HT-29 (cell line): ENCODE results near the gene IRF8. TPM values are rescaled to one million over a fixed set of nuclear protein-coding genes. Genes with fewer than 3 reads are reported as not detected.
"Not testable (repeated sequence)": the region's sequence is repeated elsewhere in the genome, so short reads cannot be mapped to it uniquely, and the experiment has no call there.

Source experiments
- DNase-seq: peaks from one replicate; pipeline ENCODE4 v3.0.0-alpha.2; 2015; ENCODE audit warnings: low spot score
- total RNA-seq: library from RNA; depleted of rRNA; stranded (reverse); fragments of >200 nt; shearing (Covaris generic); gene quantifications from 2 replicates; pipeline ENCODE4 v1.2.3, GENCODE V29; 2014

Gene IRF8
- total RNA-seq, 1 experiment from 2014 or later: 0.23 TPM

GRCh38 chr16:85934210-85934609, 35.2 kb downstream of the IRF8 start:
- DNase-seq: no peak

- DNase-seq: no peak
These were observed 36.5 kb downstream of the IRF8 start for GRCh38 chr16:85935391-85935973.

- no peak for DNase-seq
These were observed 37.2 kb downstream of the IRF8 start for GRCh38 chr16:85935974-85936760.

GRCh38 chr16:85936816-85937215, 37.9 kb downstream of the IRF8 start:
- DNase-seq: no peak

- peak; percentile 37 for DNase-seq
These were observed 41.3 kb downstream of the IRF8 start for GRCh38 chr16:85940214-85940613.

GRCh38 chr16:85941863-85942644, 43.1 kb downstream of the IRF8 start:
- DNase-seq: no peak

- DNase-seq: not testable (repeated sequence)
These were observed 43.7 kb downstream of the IRF8 start for GRCh38 chr16:85942659-85943058.

- DNase-seq: no peak
These were observed 44.7 kb downstream of the IRF8 start for GRCh38 chr16:85943711-85944110.

GRCh38 chr16:85944572-85945423, 45.8 kb downstream of the IRF8 start:
- no peak for DNase-seq

GRCh38 chr16:85945424-85945751, 46.4 kb downstream of the IRF8 start:
- DNase-seq: no peak

GRCh38 chr16:85946541-85947124, 47.7 kb downstream of the IRF8 start:
- no peak for DNase-seq

GRCh38 chr16:85947230-85948137, 48.5 kb downstream of the IRF8 start:
- no peak for DNase-seq

- DNase-seq: no peak
These were observed 49.2 kb downstream of the IRF8 start for GRCh38 chr16:85948138-85948509.

- no peak for DNase-seq
These were observed 49.8 kb downstream of the IRF8 start for GRCh38 chr16:85948616-85949265.

GRCh38 chr16:85950136-85950918, 51.4 kb downstream of the IRF8 start:
- DNase-seq: no peak

- no peak for DNase-seq
These were observed 53.2 kb downstream of the IRF8 start for GRCh38 chr16:85952197-85952596.

- no peak for DNase-seq
These were observed 53.8 kb downstream of the IRF8 start for GRCh38 chr16:85952811-85953210.

GRCh38 chr16:85954927-85955519, 56.1 kb downstream of the IRF8 start:
- DNase-seq: no peak

GRCh38 chr16:85955566-85955965, 56.6 kb downstream of the IRF8 start:
- DNase-seq: no peak
